Activated CD8-positive, alpha-beta memory T cell treated with anti-CD3 and anti-CD28 coated beads for 4 hours (primary cell): ENCODE results near the gene CHIT1.
"Not testable (repeated sequence)": the region's sequence is repeated elsewhere in the genome, so short reads cannot be mapped to it uniquely, and the experiment has no call there.

ENCODE experiments used
- DNase-seq, 2 donors: peaks; one replicate each; pipeline ENCODE4 v3.0.0-alpha.2; 2020; ENCODE audit warnings: low read depth in 2 of 2

CHIT1 gene

GRCh38 chr1:203229471-203230135 is at the start of gene CHIT1:
TSS of gene CHIT1 (minus strand) at chr1:203229673. CDS start at chr1:203229636, 37 bp downstream.
- DNase-seq: no peak

GRCh38 chr1:203278885-203279406 is 49.5 kb upstream of the CHIT1 start:
- no peak for DNase-seq

DNA sequence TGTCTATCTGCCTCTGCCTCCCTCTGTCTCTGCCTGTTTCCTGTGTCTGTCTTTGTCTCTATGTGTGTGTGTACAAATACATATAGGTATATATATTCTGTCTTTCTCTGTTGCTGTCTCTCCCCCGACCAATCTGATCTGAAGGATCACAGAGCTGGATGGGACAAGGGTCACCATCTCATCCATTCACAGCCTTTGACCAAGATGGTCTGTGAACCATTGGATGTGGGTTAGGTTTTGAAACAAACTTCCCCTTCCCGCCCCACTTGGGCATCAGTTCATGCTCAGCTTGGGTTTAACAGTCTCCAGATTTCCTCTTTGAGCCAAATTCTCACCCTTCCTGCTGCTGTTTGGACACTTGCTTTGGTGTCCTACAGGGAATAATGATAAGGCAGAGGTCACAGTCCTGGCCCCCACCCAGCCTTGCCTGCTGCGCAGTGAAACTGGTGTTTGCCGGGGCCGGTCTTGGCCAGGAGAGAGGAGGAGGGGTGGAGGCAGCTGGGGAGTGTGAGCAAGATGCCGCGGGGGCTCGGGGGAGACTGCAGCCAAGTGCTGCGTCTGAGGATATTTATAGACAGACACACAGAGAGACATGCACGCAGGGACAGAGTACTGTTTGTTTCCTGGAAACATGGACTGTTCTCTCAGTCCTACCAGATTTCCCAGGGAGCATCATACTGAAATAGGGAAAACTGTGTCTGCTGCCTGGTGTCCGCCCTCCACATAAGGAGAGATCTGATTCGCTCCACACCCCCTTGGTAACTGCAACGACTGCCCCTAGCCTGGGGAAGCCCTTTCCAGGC is 48.8 kb upstream of the CHIT1 start:
- DNase-seq: no peak

- no peak for DNase-seq
Measured at GRCh38 chr1:203276916-203277545, 47.6 kb upstream of the CHIT1 start.

DNA sequence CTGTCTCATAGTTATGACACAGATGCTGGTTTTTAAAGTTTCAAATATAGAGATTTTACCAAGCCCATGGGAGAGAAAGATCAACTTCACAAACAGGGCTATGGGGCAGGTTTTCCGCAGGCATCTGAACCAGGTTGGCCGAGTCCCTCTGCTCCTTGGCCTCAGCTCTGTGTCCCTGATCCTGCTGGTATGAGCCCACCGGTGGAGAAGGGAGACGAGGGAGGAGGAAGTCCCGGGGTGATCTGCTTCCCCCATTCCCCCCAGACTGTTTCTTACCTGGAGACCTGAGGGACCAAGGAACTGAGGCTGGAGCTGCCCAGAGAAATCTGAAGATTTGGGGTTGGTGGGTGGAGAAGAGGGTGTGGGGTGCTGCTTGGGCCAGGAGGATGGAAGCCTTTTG is 46.9 kb upstream of the CHIT1 start:
- no peak for DNase-seq

- DNase-seq: no peak
Measured at GRCh38 chr1:203275656-203276272, 46.3 kb upstream of the CHIT1 start.

DNA sequence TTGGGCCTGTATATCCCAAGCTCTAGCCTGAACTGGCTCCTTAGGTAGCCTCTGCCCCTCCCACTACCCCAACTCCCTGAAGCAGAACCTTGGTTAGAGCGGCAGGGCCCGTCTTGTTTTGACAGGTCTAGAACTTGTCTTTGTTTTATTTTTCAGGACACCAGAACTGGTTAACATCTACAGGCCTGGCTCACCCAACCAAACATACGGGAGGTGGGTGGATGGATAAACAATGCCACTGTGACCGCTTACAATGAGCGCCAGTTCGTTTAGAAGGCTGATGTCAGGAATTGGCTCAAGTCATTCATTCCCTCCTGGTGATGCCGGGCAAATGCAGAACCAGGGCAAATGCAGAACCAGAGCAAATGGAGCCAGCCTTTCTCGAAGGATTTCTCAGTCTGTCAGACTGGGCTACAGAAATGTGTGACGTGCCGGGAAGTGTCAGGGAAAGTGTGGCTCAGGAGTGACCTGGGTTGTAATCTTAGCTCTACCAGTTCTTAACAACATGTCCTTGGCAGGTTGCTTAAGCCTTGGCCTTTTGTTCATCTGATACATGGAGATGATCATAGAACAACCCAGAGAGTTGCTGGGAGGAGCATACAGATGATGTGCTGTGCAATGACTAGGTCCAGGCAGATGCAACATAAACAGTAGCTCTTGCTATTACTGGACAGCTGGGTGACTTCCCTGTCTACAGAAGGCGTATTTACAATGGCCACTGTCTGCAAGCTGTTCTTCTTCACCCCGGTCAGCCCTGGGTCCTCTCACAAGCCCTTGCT is 45.3 kb upstream of the CHIT1 start:
- DNase-seq: no peak

DNA sequence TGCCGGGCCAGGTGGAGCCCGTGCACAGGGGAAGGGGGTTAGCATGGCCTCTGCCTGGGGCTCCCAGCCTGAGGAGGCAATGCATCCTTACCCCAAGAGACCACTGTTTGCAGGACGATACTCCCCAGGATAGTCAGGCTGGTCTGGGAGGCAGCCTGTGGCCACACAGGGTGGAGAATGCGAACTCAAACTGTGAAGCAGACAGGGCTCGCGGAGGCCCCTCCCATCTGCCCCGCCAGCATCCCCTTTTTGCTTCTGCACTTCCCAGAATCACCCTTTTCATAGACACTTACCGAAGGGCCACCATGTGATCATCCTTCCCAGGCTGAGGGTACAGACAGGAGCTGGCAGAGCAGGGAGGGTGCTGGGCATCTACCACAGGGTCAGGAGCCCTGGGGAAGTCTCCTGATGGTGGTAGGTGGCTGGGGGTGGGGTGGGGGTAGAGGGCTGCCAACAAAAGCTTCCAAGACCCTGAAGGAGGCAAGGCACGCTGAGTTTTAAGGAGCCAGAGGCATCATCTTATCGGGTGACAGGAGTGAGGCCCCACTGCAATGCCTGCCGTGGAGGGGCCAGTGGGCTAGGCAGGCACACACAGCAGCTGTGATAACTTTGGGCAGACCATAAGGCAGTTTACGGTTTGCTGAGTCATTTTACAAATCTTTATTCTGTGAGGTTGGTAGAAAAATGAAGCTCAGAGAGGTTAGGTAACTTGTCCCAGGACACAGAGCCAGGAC is 44.6 kb upstream of the CHIT1 start:
- DNase-seq: no peak

- DNase-seq: peak; percentile 88
Measured at GRCh38 chr1:203273206-203273868, 43.9 kb upstream of the CHIT1 start.

- no peak for DNase-seq
Measured at GRCh38 chr1:203272633-203273205, 43.2 kb upstream of the CHIT1 start.

- no peak for DNase-seq
Measured at GRCh38 chr1:203271962-203272632, 42.6 kb upstream of the CHIT1 start.

- peak; percentile 33 to 53 for DNase-seq
Measured at GRCh38 chr1:203271018-203271743, 41.7 kb upstream of the CHIT1 start.

DNA sequence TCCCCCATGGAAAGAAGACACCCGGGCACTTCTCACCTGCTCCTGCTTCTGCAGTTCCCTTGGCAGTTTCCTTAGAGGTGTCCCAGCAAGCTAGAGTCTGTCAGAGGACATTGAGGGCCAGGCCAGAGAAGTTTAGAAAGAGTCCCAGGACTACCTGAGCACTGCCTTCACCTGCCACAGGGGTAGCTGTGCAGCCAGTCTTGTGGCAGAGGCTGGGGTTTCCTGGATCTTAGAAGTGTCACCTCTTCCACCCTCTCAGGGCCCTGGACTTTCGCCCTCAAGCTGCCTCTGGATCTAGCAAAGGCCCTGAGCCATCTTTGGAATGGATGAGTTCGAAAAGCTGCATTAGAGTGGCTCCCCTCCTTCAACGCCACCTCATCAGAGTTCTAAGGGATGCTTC is 41.0 kb upstream of the CHIT1 start:
- DNase-seq: no peak

DNA sequence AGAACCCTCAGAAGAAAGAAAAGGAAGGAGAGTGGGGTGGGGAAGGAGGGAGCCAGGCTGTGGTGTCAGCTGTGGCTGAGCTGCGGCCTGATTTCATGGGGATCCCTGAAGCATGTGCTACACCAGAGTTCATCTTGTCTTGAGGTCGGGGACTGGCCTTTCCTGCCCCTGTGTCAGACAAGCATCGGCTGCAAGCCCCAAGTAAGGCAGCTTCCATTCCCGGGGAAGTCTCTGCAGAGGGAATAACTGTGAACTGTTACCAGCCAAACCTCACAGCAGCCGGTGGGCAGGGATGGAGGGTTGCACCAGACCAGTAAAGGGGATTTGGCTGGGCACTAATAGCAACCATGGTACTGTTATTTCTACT is 40.2 kb upstream of the CHIT1 start:
- DNase-seq: no peak

GRCh38 chr1:203268901-203269653 is 39.6 kb upstream of the CHIT1 start:
- DNase-seq: no peak

- DNase-seq: no peak
Measured at GRCh38 chr1:203267912-203268311, 38.4 kb upstream of the CHIT1 start.

GRCh38 chr1:203267347-203267846 is 37.9 kb upstream of the CHIT1 start:
- DNase-seq: peak; percentile 64 to 67

DNA sequence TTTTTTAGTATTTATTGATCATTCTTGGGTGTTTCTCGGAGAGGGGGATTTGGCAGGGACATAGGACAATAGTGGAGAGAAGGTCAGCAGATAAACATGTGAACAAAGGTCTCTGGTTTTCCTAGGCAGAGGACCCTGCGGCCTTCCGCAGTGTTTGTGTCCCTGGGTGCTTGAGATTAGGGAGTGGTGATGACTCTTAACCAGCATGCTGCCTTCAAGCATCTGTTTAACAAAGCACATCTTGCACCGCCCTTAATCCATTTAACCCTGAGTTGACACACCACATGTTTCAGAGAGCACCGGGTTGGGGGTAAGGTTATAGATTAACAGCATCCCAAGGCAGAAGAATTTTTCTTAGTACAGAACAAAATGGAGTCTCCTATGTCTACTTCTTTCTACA is 36.7 kb upstream of the CHIT1 start:
- not testable (repeated sequence) for DNase-seq
